Right cardiac atrium (tissue), 5 donors: ENCODE data around the gene L1CAM. TPM values are rescaled to one million over a fixed set of nuclear protein-coding genes. Genes with fewer than 3 reads are reported as not detected.

Experiments
- ATAC-seq, 2 donors: fragments of 200-7000 bp; cut with Tn5 transposase; one replicate each; pipeline versions ENCODE4 v1.8.0 to v1.9.1; 2020; ENCODE audit warnings: moderate library complexity in 2 of 2, mild to moderate bottlenecking in 1 of 2
- DNase-seq, 3 donors: peaks; one replicate each; pipeline ENCODE4 v3.0.0-alpha.2; 2020
- H3K27ac ChIP-seq: one replicate; pipeline ENCODE4 v1.5.1; 2013; ENCODE audit warnings: mild to moderate bottlenecking, low read length, control low read depth, moderate library complexity
- H3K27me3 ChIP-seq: one replicate; pipeline ENCODE4 v1.6.1; 2013; ENCODE audit not compliant: control insufficient read depth, insufficient read depth
- H3K4me1 ChIP-seq: one replicate; pipeline ENCODE4 v1.6.1; 2013; ENCODE audit warnings: low read length; ENCODE audit not compliant: control insufficient read depth, insufficient read depth
- H3K4me3 ChIP-seq: one replicate; pipeline ENCODE4 v1.5.1; 2013; ENCODE audit warnings: low read length, control low read depth
- H3K9me3 ChIP-seq: one replicate; pipeline ENCODE4 v1.6.1; 2013; ENCODE audit warnings: low read length; ENCODE audit not compliant: control insufficient read depth
- WGBS: extraction: QIAGEN DNeasy Blood & Tissue Kit; methylation state at CpG from one replicate; pipeline ENCODE4 v1.1.7; 2013; 5-methylcytosine and 5-hydroxymethylcytosine counted together
- intact Hi-C, 4 donors: fragments of 100-400 bp; cut with DNase I; formaldehyde crosslinking; loops; one replicate each; pipeline versions ENCODE4 v1.11.0 to v1.14.0; 2022 to 2023
- polyA plus RNA-seq: library from polyadenylated mRNA; stranded (reverse); fragments of 200-250 nt; gene quantifications from one replicate; pipeline ENCODE4 v1.2.3, GENCODE V29; 2013
- total RNA-seq, 4 donors: library from RNA; stranded (reverse); fragmentation: NEBNext Ultra II Directional; extraction: Animal tissue kit (Norgen Biotek cat#: 25700); gene quantifications; one replicate each; pipeline ENCODE4 v1.2.1, GENCODE V29; 2021
- donor health status: healthy with polysubstance abuse.
- donor health status: DM: no; HTN: yes; CAD: no.
- donor health status: DM: no; HTN: no; CAD: no.
- donor health status: DM: no; HTN: yes; CAD: no; lungs with severe emphysema.
- donor health status: DM: yes; HTN: yes; CAD: no.

L1CAM gene
- total and polyA plus RNA-seq, 5 donors: 7.3 to 14.1 (median 9.2) TPM

- Histone ChIP-seq H3K27ac (no peak overlapping the region), H3K4me1 (peaks cover 3% of the 10 kb centered on the region)
- 88% methylated on average over 31 of the region's 31 CpGs for WGBS
Measured at GRCh38 chrX:153930011-153930910, 44.3 kb upstream of the L1CAM start.

GRCh38 chrX:153929576-153929975 is 43.6 kb upstream of the L1CAM start:
- 70% methylated on average over 10 of the region's 10 CpGs for WGBS
- no peaks in the 10 kb centered on the region for H3K9me3 ChIP-seq
- no peak for ATAC-seq
- H3K27ac ChIP-seq: no peak overlapping the region
- DNase-seq: peak in 1 of 3 donors; percentile 48
- intact Hi-C loops: loop anchor here in 1 of 4 donors (10.0 kb wide), 1 partner anchor 135 kb away; the partner anchor contains the start of genes IDH3G and SSR4
- H3K4me3 ChIP-seq: no peak overlapping the region
- peaks cover 3% of the 10 kb centered on the region for H3K4me1 ChIP-seq
- no peaks in the 10 kb centered on the region for H3K27me3 ChIP-seq

More at GRCh38 chrX:153930011-153930910, 44.3 kb upstream of the L1CAM start:
- intact Hi-C loops: no loop called here
- Histone ChIP-seq H3K9me3 (no peaks in the 10 kb centered on the region), H3K27me3 (no peaks in the 10 kb centered on the region), H3K4me3 (no peak overlapping the region)
- no peak for ATAC-seq
- DNase-seq: peak in 1 of 3 donors; percentile 55

GRCh38 chrX:153928846-153929245 is 42.9 kb upstream of the L1CAM start:
- Histone ChIP-seq H3K4me3 (no peak overlapping the region), H3K27ac (no peak overlapping the region), H3K27me3 (no peaks in the 10 kb centered on the region), H3K9me3 (no peaks in the 10 kb centered on the region), H3K4me1 (peaks cover 3% of the 10 kb centered on the region)
- ATAC-seq (no peak), DNase-seq (no peak)
- intact Hi-C loops: loop anchor here in 1 of 4 donors (10.0 kb wide), 1 partner anchor 134 kb away; the partner anchor contains the start of genes IDH3G and SSR4
- 49% methylated on average over 9 of the region's 9 CpGs for WGBS

GRCh38 chrX:153927922-153928760 is 42.2 kb upstream of the L1CAM start:
- intact Hi-C loops: loop anchor here in 1 of 4 donors (10.0 kb wide), 1 partner anchor 133 kb away; the partner anchor contains the start of genes IDH3G and SSR4
- Histone ChIP-seq H3K27ac (peak overlapping the region; percentile 99), H3K4me3 (peak overlapping the region; percentile 50), H3K27me3 (no peaks in the 10 kb centered on the region), H3K9me3 (no peaks in the 10 kb centered on the region), H3K4me1 (peaks cover 6% of the 10 kb centered on the region)
- ATAC-seq (peak; percentile 91 to 94), DNase-seq (peak; percentile 97 to 98 (median 98))
- under 1% methylated on average over 63 of the region's 76 CpGs for WGBS

GRCh38 chrX:153927672-153927921 is 41.6 kb upstream of the L1CAM start:
- Histone ChIP-seq H3K4me1 (peaks cover 7% of the 10 kb centered on the region), H3K9me3 (no peaks in the 10 kb centered on the region), H3K27ac (peak overlapping the region; percentile 99), H3K4me3 (peak overlapping the region; percentile 50), H3K27me3 (no peaks in the 10 kb centered on the region)
- 0% methylated on average over 8 of the region's 8 CpGs for WGBS
- peak in 1 of 2 donors; percentile 1 for ATAC-seq
- no peak for DNase-seq
- intact Hi-C loops: loop anchor here in 1 of 4 donors (10.0 kb wide), 1 partner anchor 133 kb away; the partner anchor contains the start of genes IDH3G and SSR4

- peak; percentile 1 to 20 for ATAC-seq
Measured at GRCh38 chrX:153926858-153927671, 41.1 kb upstream of the L1CAM start.

GRCh38 chrX:153926552-153926857 is 40.5 kb upstream of the L1CAM start:
- DNase-seq (no peak), ATAC-seq (no peak)
- intact Hi-C loops: loop anchor here in 1 of 4 donors (10.0 kb wide), 1 partner anchor 132 kb away; the partner anchor contains the start of genes IDH3G and SSR4
- Histone ChIP-seq H3K9me3 (no peaks in the 10 kb centered on the region), H3K4me3 (no peak overlapping the region), H3K4me1 (peaks cover 7% of the 10 kb centered on the region), H3K27me3 (no peaks in the 10 kb centered on the region), H3K27ac (peak overlapping the region; percentile 99)
- 13% methylated on average over 4 of the region's 4 CpGs for WGBS

More at GRCh38 chrX:153926858-153927671, 41.1 kb upstream of the L1CAM start:
- intact Hi-C loops: loop anchor here in 1 of 4 donors (10.0 kb wide), 1 partner anchor 132 kb away; the partner anchor contains the start of genes IDH3G and SSR4
- peak overlapping the region; percentile 99 for H3K27ac ChIP-seq
- peaks cover 7% of the 10 kb centered on the region for H3K4me1 ChIP-seq
- no peaks in the 10 kb centered on the region for H3K9me3 ChIP-seq
- DNase-seq: peak; percentile 64 to 79 (median 76)
- peak overlapping the region; percentile 50 for H3K4me3 ChIP-seq
- H3K27me3 ChIP-seq: no peaks in the 10 kb centered on the region
- 8% methylated on average over 31 of the region's 31 CpGs for WGBS

- Histone ChIP-seq H3K4me3 (peak within 1 kb of the TSS; percentile 5), H3K9me3 (no peaks in the 10 kb centered on the region), H3K4me1 (peaks cover 7% of the 10 kb centered on the region), H3K27me3 (no peaks in the 10 kb centered on the region), H3K27ac (peak within 1 kb of the TSS; percentile 99)
- 16% methylated on average over 53 of the region's 59 CpGs for WGBS
- ATAC-seq (no peak), DNase-seq (peak in 2 of 3 donors; percentile 62 to 66)
- intact Hi-C loops: loop anchor here in 1 of 4 donors (10.0 kb wide), 1 partner anchor 131 kb away; the partner anchor contains the start of genes IDH3G and SSR4
Measured at GRCh38 chrX:153925739-153926551, 40.0 kb upstream of the L1CAM start, which contains the start of gene ARHGAP4. TSS of gene ARHGAP4 (minus strand) at chrX:153926264. CDS start at chrX:153926202, 62 bp downstream.

GRCh38 chrX:153925387-153925738 is 39.4 kb upstream of the L1CAM start:
- no peak for ATAC-seq
- Histone ChIP-seq H3K4me1 (peaks cover 7% of the 10 kb centered on the region), H3K27me3 (no peaks in the 10 kb centered on the region), H3K27ac (peak overlapping the region; percentile 1), H3K4me3 (no peak overlapping the region), H3K9me3 (no peaks in the 10 kb centered on the region)
- intact Hi-C loops: loop anchor here in 1 of 4 donors (10.0 kb wide), 1 partner anchor 131 kb away; the partner anchor contains the start of genes IDH3G and SSR4
- no peak for DNase-seq
- 84% methylated on average over 3 of the region's 4 CpGs for WGBS
